H9 (cell line): ENCODE results near the gene BLMH. TPM values are rescaled to one million over a fixed set of nuclear protein-coding genes. Genes with fewer than 3 reads are reported as not detected.

Source experiments
- DNase-seq: peaks from one replicate; pipeline ENCODE4 v3.0.0-alpha.2; 2017
- H2AFZ ChIP-seq: one replicate; pipeline ENCODE4 v1.6.1; 2013; ENCODE audit warnings: mild to moderate bottlenecking, low read length, control low read depth, moderate library complexity
- H2AK5ac ChIP-seq: 2 replicates; pipeline ENCODE4 v1.6.1; 2013; ENCODE audit warnings: low read length, control low read depth, mixed read lengths; ENCODE audit not compliant: insufficient read length
- H2BK120ac ChIP-seq: one replicate; pipeline ENCODE4 v1.6.1; 2013; ENCODE audit warnings: low read depth, mild to moderate bottlenecking, low read length, control low read depth, inconsistent platforms; ENCODE audit not compliant: poor library complexity, severe bottlenecking
- H2BK12ac ChIP-seq: 2 replicates; pipeline ENCODE4 v1.6.1; 2013; ENCODE audit warnings: low read length, control low read depth, mixed read lengths, low read depth; ENCODE audit not compliant: insufficient read length
- H2BK15ac ChIP-seq: 2 replicates; pipeline ENCODE4 v1.6.1; 2013; ENCODE audit warnings: low read depth, low read length, control low read depth
- H2BK20ac ChIP-seq: one replicate; pipeline ENCODE4 v1.6.1; 2013; ENCODE audit warnings: low read depth, mild to moderate bottlenecking, low read length, control low read depth, inconsistent platforms; ENCODE audit not compliant: poor library complexity, severe bottlenecking
- H2BK5ac ChIP-seq: 2 replicates; pipeline ENCODE4 v1.6.1; 2013; ENCODE audit warnings: low read length, control low read depth, mixed read lengths; ENCODE audit not compliant: insufficient read length
- H3K14ac ChIP-seq: 2 replicates; pipeline ENCODE4 v1.6.1; 2013; ENCODE audit warnings: low read length, control low read depth; ENCODE audit not compliant: insufficient read depth
- H3K18ac ChIP-seq: 2 replicates; pipeline ENCODE4 v1.6.1; 2013; ENCODE audit warnings: low read depth, mild to moderate bottlenecking, mixed read lengths, low read length, control low read depth; ENCODE audit not compliant: insufficient read length
- H3K23ac ChIP-seq: 2 replicates; pipeline ENCODE4 v1.6.1; 2013; ENCODE audit warnings: low read length, control low read depth, mixed read lengths, low read depth; ENCODE audit not compliant: insufficient read length
- H3K23me2 ChIP-seq: 2 replicates; pipeline ENCODE4 v1.6.1; 2013; ENCODE audit warnings: low read depth, mild to moderate bottlenecking, mixed read lengths, low read length, control low read depth; ENCODE audit not compliant: insufficient read length, poor library complexity, severe bottlenecking
- H3K27ac ChIP-seq: 2 replicates; pipeline ENCODE4 v1.5.1; 2013; ENCODE audit warnings: low read length, control low read depth, mixed read lengths, low read depth; ENCODE audit not compliant: insufficient read length
- H3K27me3 ChIP-seq: 2 replicates; pipeline ENCODE4 v1.6.1; 2013; ENCODE audit warnings: low read length, control low read depth, inconsistent platforms; ENCODE audit not compliant: insufficient read depth
- H3K4ac ChIP-seq: 2 replicates; pipeline ENCODE4 v1.6.1; 2013; ENCODE audit warnings: low read depth, mild to moderate bottlenecking, control low read depth, inconsistent platforms, low read length, moderate library complexity
- H3K4me1 ChIP-seq: 2 replicates; pipeline ENCODE4 v1.6.1; 2013; ENCODE audit warnings: low read length, control low read depth, inconsistent platforms; ENCODE audit not compliant: insufficient read depth
- H3K4me2 ChIP-seq: 2 replicates; pipeline ENCODE4 v1.6.1; 2013; ENCODE audit warnings: low read length, control low read depth, mixed read lengths; ENCODE audit not compliant: insufficient read length, insufficient read depth
- H3K56ac ChIP-seq: 2 replicates; pipeline ENCODE4 v1.6.1; 2013; ENCODE audit warnings: low read depth, mild to moderate bottlenecking, mixed read lengths, low read length, control low read depth; ENCODE audit not compliant: insufficient read length
- H3K79me1 ChIP-seq: 2 replicates; pipeline ENCODE4 v1.6.1; 2013; ENCODE audit warnings: low read depth, mild to moderate bottlenecking, moderate library complexity, low read length, control low read depth, inconsistent platforms; ENCODE audit not compliant: insufficient read depth, poor library complexity, severe bottlenecking
- H3K79me2 ChIP-seq: 2 replicates; pipeline ENCODE4 v1.6.1; 2013; ENCODE audit warnings: low read length, control low read depth, inconsistent platforms; ENCODE audit not compliant: insufficient read depth
- H3K9ac ChIP-seq: 2 replicates; pipeline ENCODE4 v1.6.1; 2013; ENCODE audit warnings: low read length, control low read depth, mixed read lengths; ENCODE audit not compliant: insufficient read length; ENCODE audit errors: extremely low read depth
- H3K9me3 ChIP-seq: one replicate; pipeline ENCODE4 v1.6.1; 2013; ENCODE audit warnings: low read depth, low read length, inconsistent platforms; ENCODE audit not compliant: control insufficient read depth
- H3T11ph ChIP-seq: one replicate; pipeline ENCODE4 v1.6.1; 2013; ENCODE audit warnings: mild to moderate bottlenecking, low read length, control low read depth, inconsistent platforms
- H4K20me1 ChIP-seq: one replicate; pipeline ENCODE4 v1.6.1; 2013; ENCODE audit not compliant: control insufficient read depth, insufficient read length, insufficient read depth
- H4K5ac ChIP-seq: 2 replicates; pipeline ENCODE4 v1.6.1; 2013; ENCODE audit warnings: low read depth, mild to moderate bottlenecking, mixed read lengths, low read length, control low read depth; ENCODE audit not compliant: insufficient read length
- H4K8ac ChIP-seq: replicated peaks from 2 replicates; pipeline ENCODE4 v1.6.1; 2013; ENCODE audit warnings: low read length, control low read depth, mixed read lengths, low read depth; ENCODE audit not compliant: insufficient read length
- H4K91ac ChIP-seq: 2 replicates; pipeline ENCODE4 v1.6.1; 2013; ENCODE audit warnings: low read depth, mild to moderate bottlenecking, moderate library complexity, mixed read lengths, low read length, control low read depth; ENCODE audit not compliant: insufficient read length
- H3K27ac Mint-ChIP-seq, 3 experiments: 2 replicates in 2 of 3; 3 replicates in 1 of 3; pipeline ENCODE4 v1.8.0; 2020 to 2021; ENCODE audit warnings: mixed read lengths in 3 of 3, mild to moderate bottlenecking in 1 of 3, moderate library complexity in 1 of 3
- H3K27me3 Mint-ChIP-seq: 2 replicates; pipeline ENCODE4 v1.8.0; 2021; ENCODE audit warnings: low read depth, mild to moderate bottlenecking, moderate library complexity, mixed read lengths
- H3K36me3 Mint-ChIP-seq, 3 experiments: 2 replicates in 2 of 3; 3 replicates in 1 of 3; pipeline ENCODE4 v1.8.0; 2020 to 2021; ENCODE audit warnings: low read depth in 3 of 3, mixed read lengths in 3 of 3; ENCODE audit not compliant: insufficient read depth in 1 of 3
- H3K4me1 Mint-ChIP-seq, 2 experiments: 2 replicates each; pipeline ENCODE4 v1.8.0; 2020; ENCODE audit warnings: mixed read lengths in 2 of 2
- H3K4me3 Mint-ChIP-seq, 2 experiments: 2 replicates in 1 of 2; 3 replicates in 1 of 2; pipeline ENCODE4 v1.8.0; 2020 to 2021; ENCODE audit warnings: mild to moderate bottlenecking in 2 of 2, mixed read lengths in 2 of 2, moderate library complexity in 1 of 2
- H3K9me3 Mint-ChIP-seq, 2 experiments: 2 replicates in 1 of 2; 3 replicates in 1 of 2; pipeline ENCODE4 v1.8.0; 2020; ENCODE audit warnings: mild to moderate bottlenecking in 2 of 2, mixed read lengths in 2 of 2, moderate library complexity in 1 of 2
- WGBS: extraction: QIAGEN DNeasy Blood & Tissue Kit; methylation state at CpG from one replicate; pipeline ENCODE4 v1.1.7; 2013; ENCODE audit warnings: missing lambda C conversion rate, low lambda C conversion rate, mixed read lengths; ENCODE audit not compliant: insufficient read length; ENCODE audit errors: extremely low coverage; 5-methylcytosine and 5-hydroxymethylcytosine counted together
- total RNA-seq: library from RNA; stranded (reverse); gene quantifications from 2 replicates; pipeline ENCODE4 v1.2.1, GENCODE V29; 2021
- TF ChIP-seq, protein P1 (sequence below): fragments of 200-600 bp; sonication (generic); conservative IDR thresholded peaks from 3 replicates; pipeline ENCODE4 v1.8.0; 2021; ENCODE audit warnings: antibody characterized with exemption, mild to moderate bottlenecking

Gene BLMH
- total RNA-seq, 1 experiment from 2014 or later, result 74.7 TPM

DNA sequence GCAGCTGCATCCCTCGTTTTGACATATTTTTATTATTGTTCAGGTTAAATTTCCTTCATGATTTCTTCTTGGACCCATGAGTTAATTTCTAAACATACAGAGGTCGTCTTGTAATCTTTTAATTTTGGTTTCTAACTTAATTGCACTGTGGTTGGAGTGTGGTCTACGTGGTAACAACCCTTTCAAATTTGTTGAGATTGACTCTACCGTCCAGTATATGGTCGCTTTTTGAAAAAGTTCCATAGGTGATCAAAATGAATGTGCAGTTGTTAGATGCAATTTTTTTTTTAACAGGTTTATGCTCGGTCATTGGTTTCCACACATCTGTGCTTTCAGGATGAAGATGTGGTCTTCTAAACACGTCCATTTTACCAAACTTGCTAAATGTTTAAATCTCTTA is 45.3 kb downstream of the BLMH start:
- Histone ChIP-seq H3K4ac (no peak overlapping the region), H4K91ac (no peak overlapping the region), H3K4me2 (no peak overlapping the region), H3T11ph (no peak overlapping the region), H2BK120ac (no peak overlapping the region), H3K23ac (no peak overlapping the region), H3K18ac (no peak overlapping the region), H3K27ac (no peak overlapping the region), H3K14ac (no peak overlapping the region), H4K20me1 (no peaks in the 10 kb centered on the region), H3K79me2 (no peaks in the 10 kb centered on the region), H2BK15ac (no peak overlapping the region), H3K9me3 (no peaks in the 10 kb centered on the region), H2BK20ac (no peak overlapping the region), H3K27me3 (no peaks in the 10 kb centered on the region), H4K5ac (no peak overlapping the region), H2AFZ (no peak overlapping the region), H2BK12ac (no peak overlapping the region), H3K9ac (no peak overlapping the region), H3K4me1 (no peaks in the 10 kb centered on the region), H3K56ac (no peak overlapping the region), H3K23me2 (no peaks in the 10 kb centered on the region), H4K8ac (no peak overlapping the region), H2BK5ac (no peak overlapping the region), H2AK5ac (no peak overlapping the region), H3K79me1 (no peaks in the 10 kb centered on the region)
- WGBS, result no CpG with 5 or more reads among the region's 7 CpGs
- TF ChIP-seq, protein P1, sequence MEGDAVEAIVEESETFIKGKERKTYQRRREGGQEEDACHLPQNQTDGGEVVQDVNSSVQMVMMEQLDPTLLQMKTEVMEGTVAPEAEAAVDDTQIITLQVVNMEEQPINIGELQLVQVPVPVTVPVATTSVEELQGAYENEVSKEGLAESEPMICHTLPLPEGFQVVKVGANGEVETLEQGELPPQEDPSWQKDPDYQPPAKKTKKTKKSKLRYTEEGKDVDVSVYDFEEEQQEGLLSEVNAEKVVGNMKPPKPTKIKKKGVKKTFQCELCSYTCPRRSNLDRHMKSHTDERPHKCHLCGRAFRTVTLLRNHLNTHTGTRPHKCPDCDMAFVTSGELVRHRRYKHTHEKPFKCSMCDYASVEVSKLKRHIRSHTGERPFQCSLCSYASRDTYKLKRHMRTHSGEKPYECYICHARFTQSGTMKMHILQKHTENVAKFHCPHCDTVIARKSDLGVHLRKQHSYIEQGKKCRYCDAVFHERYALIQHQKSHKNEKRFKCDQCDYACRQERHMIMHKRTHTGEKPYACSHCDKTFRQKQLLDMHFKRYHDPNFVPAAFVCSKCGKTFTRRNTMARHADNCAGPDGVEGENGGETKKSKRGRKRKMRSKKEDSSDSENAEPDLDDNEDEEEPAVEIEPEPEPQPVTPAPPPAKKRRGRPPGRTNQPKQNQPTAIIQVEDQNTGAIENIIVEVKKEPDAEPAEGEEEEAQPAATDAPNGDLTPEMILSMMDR, result no peak
- no peak for DNase-seq
- Mint-ChIP-seq H3K36me3 (peaks cover 9 to 36% (median 26%) of the 10 kb centered on the region in 3 experiments; a peak in 5 of 7 replicates), H3K27me3 (no peaks in the 10 kb centered on the region), H3K4me3 (no peak overlapping the region), H3K27ac (no peak overlapping the region), H3K9me3 (no peaks in the 10 kb centered on the region), H3K4me1 (peaks cover 0 to 7% of the 10 kb centered on the region in 2 experiments; a peak in 2 of 4 replicates)
